SW480 (cell line): Measurements from ENCODE around the gene PI16.
"Not testable (repeated sequence)": the region's sequence is repeated elsewhere in the genome, so short reads cannot be mapped to it uniquely, and the experiment has no call there.

Source experiments
- DNase-seq: peaks from one replicate; pipeline ENCODE4 v3.0.0-alpha.2; 2016; ENCODE audit warnings: low spot score

Gene PI16

DNA sequence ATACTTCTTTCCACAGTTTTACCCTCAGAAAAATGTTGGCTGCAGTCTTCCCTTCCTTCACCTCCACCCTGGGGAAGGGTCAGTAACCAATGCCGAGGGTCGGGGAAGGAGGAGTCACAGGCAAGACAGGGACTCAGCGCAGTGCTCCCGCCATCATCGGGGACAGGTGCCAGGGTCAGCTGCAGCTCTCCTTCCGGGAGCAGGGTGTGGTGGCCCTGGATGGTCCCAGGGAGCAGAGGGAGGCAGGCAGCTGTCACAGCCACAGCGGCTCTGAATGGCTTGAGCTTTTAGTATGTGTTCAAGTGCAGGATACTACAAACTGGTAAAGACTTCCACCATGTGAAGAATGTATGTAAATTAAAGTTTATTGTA, 26.0 kb upstream of the PI16 start:
- no peak for DNase-seq

DNA sequence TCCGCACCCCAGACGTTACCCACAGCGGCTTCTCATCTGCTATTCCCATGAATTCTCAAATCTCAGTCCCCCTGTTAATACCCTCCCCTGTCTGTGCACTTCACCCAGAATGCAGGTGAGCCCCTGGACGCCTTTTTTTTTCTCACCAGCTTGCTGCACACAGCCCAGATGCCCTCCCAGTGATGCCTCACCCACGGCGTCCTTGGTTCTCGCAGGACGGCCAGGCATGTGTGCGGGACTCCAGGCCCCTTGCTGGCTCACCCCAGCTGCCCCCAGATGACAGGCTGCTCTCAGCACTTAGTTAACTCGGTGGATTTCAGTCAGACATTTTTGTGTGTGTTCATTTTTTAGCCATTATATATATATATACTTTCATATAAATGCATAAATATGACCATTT, 25.4 kb upstream of the PI16 start:
- DNase-seq = no peak

DNA sequence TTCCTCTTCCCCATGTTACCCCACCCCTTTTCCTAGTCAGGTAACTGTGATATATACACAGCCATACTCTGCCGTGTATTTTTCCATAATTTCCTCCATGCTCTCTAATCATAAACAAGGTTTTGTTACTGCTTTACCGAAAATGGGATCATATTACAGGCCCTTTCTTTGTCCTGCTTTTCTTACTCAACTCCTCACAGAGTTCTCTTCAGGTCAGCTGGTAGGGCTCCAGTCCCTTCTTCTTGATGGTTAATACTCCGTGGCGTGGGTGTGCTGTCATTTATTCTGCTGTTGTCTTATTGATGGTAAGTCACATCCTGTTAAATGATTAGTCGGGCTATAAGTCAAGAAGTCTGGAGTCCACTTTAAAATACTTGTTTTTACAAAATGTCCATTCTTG, 24.9 kb upstream of the PI16 start:
- DNase-seq = peak; percentile 11

DNA sequence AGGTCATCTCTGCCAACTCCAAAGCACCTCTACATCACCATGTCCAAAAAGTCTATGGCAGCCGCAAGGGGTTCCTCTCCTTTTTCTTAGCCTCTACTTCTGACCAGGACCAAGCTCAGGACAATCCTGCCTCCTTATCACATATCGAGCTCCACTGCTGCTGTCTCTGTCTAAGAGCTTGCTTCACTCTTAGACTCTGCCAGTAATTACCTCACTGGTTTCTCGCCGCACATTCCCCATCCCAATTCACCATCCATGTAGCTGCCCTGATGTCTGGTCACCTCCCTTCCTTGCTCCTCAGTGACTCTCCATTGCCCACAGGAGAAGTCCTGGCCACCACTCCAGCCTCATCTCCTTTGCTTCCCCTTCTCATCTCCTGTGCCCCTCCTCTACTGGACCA, 24.1 kb upstream of the PI16 start:
- DNase-seq = no peak

DNA sequence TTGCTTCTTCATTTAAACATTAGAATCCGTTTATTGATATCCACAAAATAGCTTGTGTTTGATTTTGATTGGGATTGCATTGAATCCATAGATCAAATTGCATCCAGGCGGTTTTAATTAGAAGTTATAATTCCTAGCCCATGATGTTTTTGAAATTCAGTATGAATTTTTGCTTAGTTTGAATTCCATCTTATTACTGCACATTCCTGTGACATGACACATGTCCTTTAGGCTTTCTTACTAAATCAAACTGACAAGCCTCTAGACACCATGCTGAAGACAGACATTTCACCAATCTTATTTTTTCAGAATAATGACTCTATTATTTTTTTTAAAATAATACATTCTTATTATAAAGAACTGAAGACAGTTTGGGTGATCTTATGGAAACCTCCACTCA, 21.4 kb upstream of the PI16 start:
- DNase-seq = no peak

DNA sequence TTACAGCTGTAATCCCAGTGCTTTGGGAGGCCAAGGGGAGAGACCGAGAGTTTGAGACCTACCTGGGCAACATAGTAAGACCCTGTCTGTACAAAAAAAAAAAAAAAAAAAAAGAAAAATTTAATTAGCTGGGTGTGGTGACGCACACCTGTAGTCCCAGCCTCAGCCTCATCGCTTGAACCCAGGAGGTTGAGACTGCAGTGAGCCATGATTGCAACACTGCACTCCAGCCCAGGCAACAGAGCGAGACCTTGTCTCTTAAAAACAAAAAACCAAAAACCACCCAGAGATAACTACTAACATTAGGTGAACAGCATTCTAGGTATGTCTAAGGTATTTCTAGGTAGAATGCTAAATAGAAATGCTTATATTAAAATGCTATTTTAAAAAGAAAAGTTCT, 21.0 kb upstream of the PI16 start:
- no peak for DNase-seq

DNA sequence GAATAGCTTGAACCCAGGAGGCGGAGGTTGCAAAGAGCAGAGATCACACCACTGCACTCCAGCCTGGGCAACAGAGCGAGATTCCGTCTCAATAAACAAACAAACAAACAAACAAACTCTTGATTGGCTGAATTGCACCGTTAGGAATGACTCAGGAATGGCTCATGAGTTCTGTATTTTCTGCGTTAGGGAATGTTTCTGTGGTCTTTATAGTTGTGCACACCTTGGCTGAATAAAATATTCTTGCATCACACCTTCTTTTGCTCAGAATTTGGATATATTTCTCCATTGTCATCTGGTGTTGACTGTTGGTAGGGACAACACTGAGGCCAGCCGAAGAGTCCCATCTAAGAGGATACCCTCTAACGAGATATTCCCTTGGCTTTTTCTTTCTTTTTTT, 19.6 kb upstream of the PI16 start:
- DNase-seq = no peak

DNA sequence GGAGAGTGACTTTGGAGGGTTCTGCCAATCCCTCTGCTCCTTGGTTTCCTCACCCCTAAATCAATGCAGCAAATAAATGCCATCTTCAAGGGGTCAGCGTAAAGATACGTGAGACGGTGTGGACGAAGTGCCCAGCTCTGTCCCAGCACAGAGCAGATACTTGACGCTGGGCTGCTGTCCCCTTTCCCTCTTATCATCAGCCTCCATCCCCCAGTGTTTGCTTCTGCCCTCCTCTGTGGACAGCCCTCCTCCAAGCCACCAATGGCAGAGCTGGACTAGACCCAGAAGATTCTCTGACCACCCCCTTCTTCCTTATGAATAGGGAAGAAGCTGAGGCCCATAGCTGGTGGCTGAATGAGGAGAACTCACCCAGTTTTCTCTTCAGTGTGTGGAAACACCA, 17.7 kb upstream of the PI16 start:
- no peak for DNase-seq

DNA sequence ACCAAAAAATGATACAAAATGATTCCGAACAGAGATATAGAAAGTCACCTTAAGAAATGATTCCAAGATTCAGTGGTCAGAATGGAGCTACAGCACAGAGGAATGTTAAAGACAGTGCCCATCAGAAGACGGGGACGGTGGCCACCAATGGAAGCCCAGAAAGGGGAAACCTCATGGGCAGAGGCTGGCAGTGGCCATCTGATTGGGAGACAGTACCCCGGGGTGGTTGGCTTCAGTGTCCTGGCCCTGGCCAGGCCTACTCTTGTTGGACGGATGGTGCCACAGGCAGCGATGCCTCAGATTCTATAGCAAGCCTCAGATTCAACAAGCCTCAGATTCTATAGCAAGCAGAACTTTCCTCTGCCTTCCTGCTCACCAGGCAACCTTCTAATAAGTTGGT, 16.6 kb upstream of the PI16 start:
- no peak for DNase-seq

DNA sequence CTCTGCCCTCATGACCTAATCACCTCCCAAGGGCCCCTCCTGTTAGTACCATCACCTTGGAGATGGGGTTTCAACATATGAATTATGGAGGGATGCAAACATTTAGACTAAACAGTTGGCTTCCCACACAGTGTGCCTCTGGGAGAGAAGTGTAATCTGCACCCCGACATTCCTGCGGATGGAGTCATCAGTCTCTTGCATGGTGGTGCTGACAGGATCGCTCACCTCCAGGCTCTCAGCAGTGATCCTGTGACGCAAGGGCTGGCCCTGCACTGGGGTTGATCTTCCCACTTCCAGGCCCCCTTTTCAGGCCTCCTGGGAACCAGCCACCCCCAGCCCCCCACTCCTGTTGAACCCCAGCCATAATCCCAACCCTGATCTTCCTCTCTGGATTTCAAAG, 16.0 kb upstream of the PI16 start:
- DNase-seq = no peak

DNA sequence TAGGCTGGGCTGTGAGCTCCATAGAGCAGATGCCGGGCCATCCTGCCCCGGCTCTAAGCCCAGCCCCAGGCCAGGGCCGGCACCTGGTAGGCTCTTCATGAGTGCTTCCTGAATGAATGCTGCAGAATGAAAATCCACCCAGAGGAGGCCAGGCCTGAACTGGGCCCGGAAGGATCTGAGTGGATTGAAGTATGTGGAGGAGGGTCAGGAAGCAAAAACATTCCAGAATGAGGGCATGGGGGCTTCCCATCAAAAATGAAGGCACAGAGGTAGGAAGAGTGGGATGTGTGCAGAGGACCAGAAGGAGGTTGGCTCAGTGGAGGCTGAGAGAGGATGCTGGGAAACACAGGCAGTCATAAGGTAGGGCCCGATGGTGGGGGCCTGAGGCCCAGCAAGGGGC, 15.5 kb upstream of the PI16 start:
- DNase-seq = not testable (repeated sequence)

DNA sequence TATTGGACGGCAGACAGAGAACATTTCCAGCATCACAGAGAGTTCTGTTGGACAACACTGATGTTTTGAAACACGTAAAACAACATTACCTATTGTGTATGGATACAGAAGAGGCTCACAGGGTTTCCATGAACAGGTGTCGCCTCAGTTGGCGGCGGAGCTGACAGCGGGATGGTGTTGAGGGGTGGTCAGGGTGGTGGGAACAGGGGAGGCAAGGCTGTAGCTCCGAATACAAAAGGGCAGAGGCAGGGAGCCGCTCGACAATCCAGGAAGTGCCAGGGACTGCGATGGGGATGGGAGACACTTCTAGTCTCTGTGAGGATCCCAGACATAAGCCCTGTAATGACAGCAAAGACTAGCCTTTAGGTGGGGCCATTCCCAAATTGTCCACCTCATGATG, 14.5 kb upstream of the PI16 start:
- no peak for DNase-seq

DNA sequence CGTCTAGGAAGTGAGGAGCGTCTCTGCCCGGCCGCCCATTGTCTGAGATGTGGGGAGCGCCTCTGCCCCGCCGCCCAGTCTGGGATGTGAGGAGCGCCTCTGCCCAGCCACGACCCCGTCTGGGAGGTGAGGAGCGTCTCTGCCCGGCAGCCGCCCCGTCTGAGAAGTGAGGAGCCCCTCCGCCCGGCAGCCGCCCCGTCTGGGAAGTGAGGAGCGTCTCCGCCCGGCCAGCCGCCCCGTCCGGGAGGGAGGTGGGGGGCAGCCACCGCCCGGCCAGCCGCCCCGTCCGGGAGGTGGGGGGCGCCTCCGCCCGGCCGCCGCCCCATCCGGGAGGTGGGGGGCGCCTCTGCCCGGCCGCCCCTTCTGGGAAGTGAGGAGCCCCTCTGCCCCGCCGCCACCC, 13.0 kb upstream of the PI16 start:
- DNase-seq = not testable (repeated sequence)

DNA sequence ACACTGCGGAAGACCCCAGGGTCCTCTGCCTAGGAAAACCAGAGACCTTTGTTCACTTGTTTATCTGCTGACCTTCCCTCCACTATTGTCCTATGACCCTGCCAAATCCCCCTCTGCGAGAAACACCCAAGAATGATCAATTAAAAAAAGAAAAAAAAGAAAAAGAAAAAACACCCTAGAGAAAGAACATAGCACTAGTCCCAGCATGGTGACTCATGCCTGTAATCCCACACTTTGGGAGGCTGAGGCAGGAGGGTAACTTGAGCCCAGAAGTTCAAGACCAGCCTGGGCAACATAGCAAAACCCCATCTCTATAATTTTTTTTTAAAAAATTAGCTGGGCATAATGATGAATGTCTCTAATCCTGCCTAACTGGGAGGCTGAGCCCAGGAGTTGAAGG, 12.2 kb upstream of the PI16 start:
- not testable (repeated sequence) for DNase-seq

DNA sequence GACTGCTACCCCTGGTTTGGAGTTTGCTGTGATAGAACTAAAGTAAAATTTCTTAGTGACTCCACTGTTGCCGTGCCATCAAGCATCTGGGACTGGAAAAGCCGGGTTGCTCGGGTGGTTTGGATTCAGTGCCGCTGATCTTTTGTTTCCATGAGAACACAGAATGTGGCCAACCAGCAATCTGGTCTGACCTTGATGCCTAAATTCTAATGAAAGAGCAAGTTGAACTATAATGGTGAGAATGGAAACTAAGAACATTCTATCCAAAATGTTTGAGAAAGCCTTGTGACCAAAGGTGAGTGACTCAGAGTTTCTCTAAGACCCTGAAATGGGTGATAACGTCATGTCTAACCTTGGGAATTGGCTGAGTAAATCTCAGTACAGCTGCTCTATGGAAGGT, 9.9 kb upstream of the PI16 start:
- no peak for DNase-seq

DNA sequence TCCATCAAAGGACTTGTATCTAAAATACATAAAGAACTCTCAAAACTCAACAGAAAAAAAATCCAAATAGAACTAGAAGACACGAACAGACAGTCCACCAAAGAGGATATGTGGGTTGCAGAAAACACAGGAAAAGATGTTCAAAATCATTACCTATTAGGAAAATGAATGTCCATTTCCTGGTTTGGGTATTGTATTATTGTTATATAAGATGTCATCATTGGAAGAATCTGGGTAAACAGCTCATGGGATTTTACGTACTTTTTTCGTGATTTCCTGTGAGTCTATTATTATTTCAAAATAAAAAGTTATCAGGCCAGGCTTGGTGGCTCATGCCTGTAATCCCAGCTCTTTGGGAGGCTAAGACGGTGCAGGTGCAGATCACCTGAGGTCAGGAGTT, 9.2 kb upstream of the PI16 start:
- no peak for DNase-seq

DNA sequence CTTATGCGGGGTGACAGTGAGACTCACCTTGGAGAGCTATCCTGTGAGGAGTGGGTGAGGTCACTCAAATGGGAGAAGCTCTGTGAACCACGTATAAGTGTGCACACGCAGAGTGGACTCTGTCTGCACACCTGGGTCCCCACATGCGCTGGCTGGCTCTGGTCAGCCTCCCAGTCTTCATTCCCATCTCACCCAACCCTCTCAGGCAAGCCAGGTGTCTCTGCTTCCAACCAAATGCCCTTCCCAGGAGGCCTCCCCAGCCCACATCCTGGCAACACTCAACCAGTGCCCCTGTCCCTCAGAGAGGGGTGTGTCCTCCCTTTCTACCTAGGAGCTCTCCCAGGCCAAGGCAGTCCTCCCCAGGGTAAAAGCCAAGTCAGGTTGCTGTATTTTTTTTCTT, 8.0 kb upstream of the PI16 start:
- DNase-seq = peak; percentile 26

DNA sequence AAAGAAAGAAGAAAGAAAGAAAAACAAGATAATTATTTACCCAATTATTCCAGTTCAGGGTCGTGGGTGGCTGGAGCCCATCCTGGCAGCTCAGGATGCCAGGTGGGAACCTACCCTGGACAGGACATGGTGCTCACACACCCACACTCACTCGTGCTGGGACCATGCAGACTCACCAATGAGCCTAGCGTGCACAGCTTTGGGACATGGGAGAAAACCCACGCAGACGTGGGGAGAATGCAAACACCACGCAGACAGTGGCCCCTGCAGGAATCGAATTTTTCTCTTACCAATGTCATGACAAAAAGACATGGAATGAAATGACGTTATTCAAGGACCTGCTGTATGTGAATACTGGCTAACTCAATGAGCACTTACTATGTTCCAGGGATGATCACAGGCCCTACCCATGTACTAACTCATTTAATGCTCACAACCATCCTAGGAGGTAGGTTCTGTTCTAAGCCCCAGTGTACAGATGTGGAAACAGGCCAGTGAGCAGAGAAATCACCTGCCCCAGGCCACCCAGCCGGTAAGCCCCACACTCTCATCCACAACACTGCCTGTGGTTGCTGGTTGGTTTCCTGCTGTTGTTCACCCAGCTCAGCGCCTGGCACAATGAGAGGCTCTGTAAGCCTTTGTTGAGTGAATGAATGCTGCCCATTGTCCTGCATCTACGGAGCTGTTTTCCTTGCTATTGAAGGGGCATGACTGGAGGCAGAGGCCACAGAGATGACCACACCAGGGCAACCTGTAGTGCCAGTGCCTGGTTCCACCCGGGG, 6.8 kb upstream of the PI16 start:
- DNase-seq = no peak

DNA sequence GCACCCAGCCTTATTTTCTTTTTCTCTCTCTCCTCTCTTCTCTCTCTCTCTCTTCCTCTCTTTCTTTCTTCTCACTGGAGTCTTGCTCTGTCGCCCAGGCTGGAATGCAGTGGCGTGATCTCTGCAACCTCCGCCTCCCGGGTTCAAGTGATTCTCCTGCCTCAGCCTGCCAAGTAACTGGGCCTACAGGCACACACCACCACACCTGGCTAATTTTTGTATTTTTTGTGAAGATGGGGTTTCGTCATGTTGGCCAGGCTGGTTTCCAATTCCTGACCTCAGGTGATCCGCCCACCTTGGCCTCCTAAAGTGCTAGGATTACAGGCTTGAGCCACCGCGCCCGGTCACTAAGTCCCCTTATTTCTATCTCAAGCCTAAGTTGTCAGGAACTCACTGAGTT, 5.5 kb upstream of the PI16 start:
- not testable (repeated sequence) for DNase-seq

DNA sequence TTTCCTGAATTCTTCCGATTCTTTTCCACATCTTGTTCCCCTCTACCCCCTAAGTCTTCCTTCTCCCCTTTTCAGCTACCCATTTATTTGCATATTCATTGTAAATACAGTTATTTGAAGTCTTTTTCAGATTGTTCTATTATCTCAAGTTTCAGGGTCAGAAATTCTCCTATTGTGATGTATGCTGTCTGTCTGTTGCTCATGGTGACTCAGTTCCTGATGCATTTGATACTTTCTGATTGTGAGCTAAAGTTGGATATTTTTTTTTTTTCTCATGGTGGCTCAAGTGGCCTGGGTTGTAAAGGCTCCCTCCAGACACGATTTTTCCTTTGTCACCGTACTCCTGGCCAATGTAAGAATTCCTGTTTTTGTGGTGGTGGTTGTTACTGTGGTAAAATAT, 4.9 kb upstream of the PI16 start:
- no peak for DNase-seq

DNA sequence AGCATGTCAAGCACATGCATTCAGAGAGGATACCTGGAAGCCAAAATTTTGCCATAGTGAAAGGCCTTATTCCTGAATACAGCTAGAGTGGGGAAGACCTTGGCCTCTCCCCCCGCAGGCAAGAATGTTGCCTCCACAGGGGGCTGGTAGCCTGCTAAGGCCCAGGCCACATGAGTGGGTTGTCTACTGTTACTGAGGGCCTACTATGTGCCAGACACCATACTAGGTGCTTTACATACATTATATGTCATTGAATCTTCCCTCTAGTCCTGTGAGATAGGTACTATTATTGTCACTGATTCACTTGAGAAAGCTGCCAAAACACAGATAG, 642 bp upstream of the PI16 start:
- no peak for DNase-seq

DNA sequence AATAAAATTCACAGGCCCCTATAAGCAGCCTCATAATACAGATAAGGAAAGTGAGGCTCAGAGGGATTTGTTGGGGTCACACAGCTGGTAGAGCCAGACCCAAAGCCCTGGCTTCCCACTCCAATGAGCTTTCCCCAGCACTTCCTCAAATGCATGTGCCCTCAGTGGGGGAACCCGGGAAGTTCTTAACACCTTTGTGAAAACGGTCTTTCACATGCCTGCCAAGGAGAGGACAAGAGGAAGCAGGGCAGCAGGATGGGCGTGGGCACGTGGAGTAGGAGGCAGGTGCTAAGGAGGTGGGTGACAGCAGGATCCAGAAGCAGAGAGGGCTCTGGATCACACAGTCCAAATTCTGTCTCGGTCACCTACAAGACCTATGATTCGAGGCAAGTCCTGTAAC, 598 bp downstream of the PI16 start:
- DNase-seq = no peak

DNA sequence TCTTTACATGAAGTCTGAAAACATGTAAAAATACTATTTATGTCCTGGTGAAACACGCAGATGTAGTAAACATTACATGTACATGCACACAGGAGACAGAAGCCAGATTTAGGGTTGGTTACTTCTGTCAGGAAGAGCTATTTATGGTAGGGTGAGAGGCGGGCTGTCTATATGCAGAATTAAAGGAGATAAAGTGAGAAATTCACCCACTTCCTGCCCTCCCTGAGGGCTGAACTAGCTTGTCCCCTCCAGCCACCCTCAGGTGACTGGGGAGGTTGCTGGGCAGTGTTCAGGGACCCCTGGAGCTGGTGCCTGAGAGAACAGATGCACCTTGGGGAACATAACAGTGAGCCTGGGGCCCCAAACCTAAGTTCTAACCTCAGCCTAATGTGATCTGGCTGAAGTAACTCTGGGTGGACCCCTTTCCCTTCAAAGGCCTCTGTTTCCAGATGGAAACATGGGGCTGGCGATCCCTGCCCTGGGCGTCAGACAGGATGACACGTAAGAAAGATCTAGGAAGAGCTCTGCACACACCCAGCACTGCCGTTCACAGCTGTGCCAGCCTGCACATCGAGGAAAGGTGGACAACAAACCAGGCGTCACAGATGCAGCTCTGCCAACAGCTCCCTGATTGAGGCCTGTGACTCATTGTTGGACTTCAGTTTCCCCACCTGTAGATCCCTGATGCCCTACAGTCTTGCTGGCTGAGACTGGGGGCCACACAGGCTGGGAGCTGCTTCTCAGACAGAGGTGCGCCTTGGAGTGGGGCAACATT, 1.3 kb downstream of the PI16 start:
- no peak for DNase-seq

DNA sequence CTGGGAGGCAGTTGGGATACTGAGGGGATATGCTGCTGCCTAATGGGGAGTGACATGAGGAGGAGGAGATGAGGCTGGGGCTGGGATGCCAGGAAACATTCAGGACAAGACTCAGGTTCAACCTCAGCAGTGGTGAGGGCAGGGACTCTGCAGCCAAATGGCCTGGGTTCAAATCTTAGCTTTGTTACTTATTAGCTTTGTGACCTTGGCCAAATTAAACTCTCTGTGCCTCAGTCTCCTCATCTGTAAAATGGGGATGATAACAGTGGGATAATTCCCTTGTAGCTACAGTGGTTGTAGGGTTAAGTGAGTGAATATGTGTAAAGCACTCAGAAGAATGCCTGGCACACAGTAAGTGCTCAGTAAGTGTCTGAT, 1.9 kb downstream of the PI16 start:
- no peak for DNase-seq
